PC-9 (cell line): ENCODE results near the gene CSF1R. TPM values are rescaled to one million over a fixed set of nuclear protein-coding genes. Genes with fewer than 3 reads are reported as not detected.

Source experiments
- BruUV-seq: library from RNA; stranded (reverse); fragments of 400-500 nt; replicated peaks from 2 replicates; lab custom pipeline; 2021; lab: Mats Ljungman, UMichigan
- CTCF ChIA-PET: fragments of 300-600 bp; sonication (Branson Sonifier 250); formaldehyde crosslinking; loops from one replicate; lab custom pipeline; 2022; ENCODE audit warnings: antibody characterized with exemption; lab: Charles Lee
- POLR2A ChIA-PET: fragments of 300-600 bp; sonication (Branson Sonifier 250); formaldehyde crosslinking; loops from one replicate; lab custom pipeline; 2022; ENCODE audit warnings: antibody characterized with exemption; ENCODE audit not compliant: unreplicated experiment; lab: Charles Lee
- DNase-seq, 2 experiments: peaks; one replicate each; pipeline versions ENCODE4 v3.0.0 to v3.0.0-alpha.2; 2015 to 2022; ENCODE audit warnings: mixed read lengths in 1 of 2
- H2AFZ ChIP-seq: fragments of 200-600 bp; sonication (generic); 2 replicates; pipeline ENCODE4 v1.8.1; 2017; ENCODE audit warnings: antibody characterized with exemption
- H3F3A ChIP-seq: fragments of 200-600 bp; sonication (generic); 2 replicates; pipeline ENCODE4 v1.8.1; 2017; ENCODE audit warnings: antibody characterized with exemption, mild to moderate bottlenecking, low read depth; ENCODE audit not compliant: insufficient read depth
- H3K27ac ChIP-seq: fragments of 200-600 bp; sonication (generic); 2 replicates; pipeline ENCODE4 v1.6.1; 2016; ENCODE audit warnings: mixed run types
- H3K27me3 ChIP-seq: fragments of 200-600 bp; sonication (generic); 2 replicates; pipeline ENCODE4 v1.6.1; 2016; ENCODE audit warnings: low read depth, mixed run types; ENCODE audit not compliant: insufficient read depth
- H3K36me3 ChIP-seq: fragments of 200-600 bp; sonication (generic); 2 replicates; pipeline ENCODE4 v1.6.1; 2016; ENCODE audit warnings: low read depth, mixed run types
- H3K4me1 ChIP-seq: fragments of 200-600 bp; sonication (generic); replicated peaks from 2 replicates; pipeline ENCODE4 v1.6.1; 2016; ENCODE audit warnings: mixed run types; ENCODE audit not compliant: insufficient read depth
- H3K4me2 ChIP-seq: fragments of 200-600 bp; sonication (generic); 2 replicates; pipeline ENCODE4 v1.6.1; 2017; ENCODE audit warnings: mixed run types
- H3K4me3 ChIP-seq: fragments of 200-600 bp; sonication (generic); 2 replicates; pipeline ENCODE4 v1.6.1; 2016; ENCODE audit warnings: mixed run types
- H3K79me2 ChIP-seq: fragments of 200-600 bp; sonication (generic); 2 replicates; pipeline ENCODE4 v1.6.1; 2017; ENCODE audit warnings: low read depth, mixed run types
- H3K9me2 ChIP-seq: fragments of 200-600 bp; sonication (generic); 2 replicates; pipeline ENCODE4 v1.8.1; 2017; ENCODE audit warnings: mild to moderate bottlenecking; ENCODE audit not compliant: insufficient read depth
- H3K9me3 ChIP-seq: fragments of 200-600 bp; sonication (generic); 2 replicates; pipeline ENCODE4 v1.8.1; 2016; ENCODE audit warnings: low read depth; ENCODE audit not compliant: insufficient read depth
- H4K20me1 ChIP-seq: fragments of 200-600 bp; sonication (generic); 2 replicates; pipeline ENCODE4 v1.8.1; 2017; ENCODE audit not compliant: insufficient read depth
- EZH2 ChIP-seq: fragments of 200-600 bp; sonication (generic); IDR thresholded peaks from 2 replicates; pipeline ENCODE4 v1.8.0; 2017; ENCODE audit warnings: antibody characterized with exemption, low read depth
- intact Hi-C: fragments of 100-400 bp; cut with micrococcal nuclease; formaldehyde crosslinking; loops from one replicate; pipeline ENCODE4 v1.10.0; 2022; ENCODE audit not compliant: unreplicated experiment
- total RNA-seq: library from RNA; stranded (reverse); gene quantifications from 2 replicates; pipeline ENCODE4 v1.2.3, GENCODE V29; 2021
- TF ChIP-seq, protein P1 (sequence below): fragments of 200-600 bp; sonication (generic); conservative IDR thresholded peaks from 2 replicates; pipeline ENCODE4 v1.6.1; 2017; ENCODE audit warnings: mixed run types, antibody characterized with exemption, mild to moderate bottlenecking, moderate library complexity

CSF1R gene
- total RNA-seq, 1 experiment from 2014 or later = 0.72 TPM

DNA sequence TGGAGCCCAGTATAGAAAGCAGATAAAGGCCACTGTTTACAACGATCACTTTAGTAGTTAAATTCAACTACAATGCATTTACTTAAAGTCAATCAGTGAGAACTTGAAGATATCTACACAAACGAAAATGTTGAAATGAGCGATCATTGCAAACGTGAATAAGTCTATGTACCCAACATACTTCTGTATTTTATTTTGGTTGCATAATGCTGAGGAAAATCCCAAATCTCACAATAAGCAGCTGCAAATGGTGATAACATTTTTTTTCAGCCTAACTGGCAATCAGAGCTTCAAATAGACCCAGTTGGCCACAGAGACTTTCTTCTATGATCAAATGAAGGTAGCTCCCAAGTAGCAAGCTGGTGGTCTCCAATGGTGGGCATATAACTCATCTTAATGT, 37.2 kb upstream of the CSF1R start:
- no peak for TF ChIP-seq EZH2
- TF ChIP-seq, protein P1, sequence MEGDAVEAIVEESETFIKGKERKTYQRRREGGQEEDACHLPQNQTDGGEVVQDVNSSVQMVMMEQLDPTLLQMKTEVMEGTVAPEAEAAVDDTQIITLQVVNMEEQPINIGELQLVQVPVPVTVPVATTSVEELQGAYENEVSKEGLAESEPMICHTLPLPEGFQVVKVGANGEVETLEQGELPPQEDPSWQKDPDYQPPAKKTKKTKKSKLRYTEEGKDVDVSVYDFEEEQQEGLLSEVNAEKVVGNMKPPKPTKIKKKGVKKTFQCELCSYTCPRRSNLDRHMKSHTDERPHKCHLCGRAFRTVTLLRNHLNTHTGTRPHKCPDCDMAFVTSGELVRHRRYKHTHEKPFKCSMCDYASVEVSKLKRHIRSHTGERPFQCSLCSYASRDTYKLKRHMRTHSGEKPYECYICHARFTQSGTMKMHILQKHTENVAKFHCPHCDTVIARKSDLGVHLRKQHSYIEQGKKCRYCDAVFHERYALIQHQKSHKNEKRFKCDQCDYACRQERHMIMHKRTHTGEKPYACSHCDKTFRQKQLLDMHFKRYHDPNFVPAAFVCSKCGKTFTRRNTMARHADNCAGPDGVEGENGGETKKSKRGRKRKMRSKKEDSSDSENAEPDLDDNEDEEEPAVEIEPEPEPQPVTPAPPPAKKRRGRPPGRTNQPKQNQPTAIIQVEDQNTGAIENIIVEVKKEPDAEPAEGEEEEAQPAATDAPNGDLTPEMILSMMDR = no peak
- Histone ChIP-seq H3K4me3 (no peak overlapping the region), H3K4me1 (peaks cover 7% of the 10 kb centered on the region), H3K27me3 (no peaks in the 10 kb centered on the region), H3K9me2 (no peaks in the 10 kb centered on the region), H2AFZ (no peak overlapping the region), H3F3A (no peaks in the 10 kb centered on the region), H3K79me2 (no peaks in the 10 kb centered on the region), H4K20me1 (no peaks in the 10 kb centered on the region), H3K27ac (no peak overlapping the region), H3K4me2 (no peak overlapping the region), H3K36me3 (no peaks in the 10 kb centered on the region), H3K9me3 (no peaks in the 10 kb centered on the region)
- intact Hi-C loops = no loop called here
- POLR2A ChIA-PET = no interaction called here
- CTCF ChIA-PET = no interaction called here
- no peak for DNase-seq
- no TSS peak for BruUV-seq

DNA sequence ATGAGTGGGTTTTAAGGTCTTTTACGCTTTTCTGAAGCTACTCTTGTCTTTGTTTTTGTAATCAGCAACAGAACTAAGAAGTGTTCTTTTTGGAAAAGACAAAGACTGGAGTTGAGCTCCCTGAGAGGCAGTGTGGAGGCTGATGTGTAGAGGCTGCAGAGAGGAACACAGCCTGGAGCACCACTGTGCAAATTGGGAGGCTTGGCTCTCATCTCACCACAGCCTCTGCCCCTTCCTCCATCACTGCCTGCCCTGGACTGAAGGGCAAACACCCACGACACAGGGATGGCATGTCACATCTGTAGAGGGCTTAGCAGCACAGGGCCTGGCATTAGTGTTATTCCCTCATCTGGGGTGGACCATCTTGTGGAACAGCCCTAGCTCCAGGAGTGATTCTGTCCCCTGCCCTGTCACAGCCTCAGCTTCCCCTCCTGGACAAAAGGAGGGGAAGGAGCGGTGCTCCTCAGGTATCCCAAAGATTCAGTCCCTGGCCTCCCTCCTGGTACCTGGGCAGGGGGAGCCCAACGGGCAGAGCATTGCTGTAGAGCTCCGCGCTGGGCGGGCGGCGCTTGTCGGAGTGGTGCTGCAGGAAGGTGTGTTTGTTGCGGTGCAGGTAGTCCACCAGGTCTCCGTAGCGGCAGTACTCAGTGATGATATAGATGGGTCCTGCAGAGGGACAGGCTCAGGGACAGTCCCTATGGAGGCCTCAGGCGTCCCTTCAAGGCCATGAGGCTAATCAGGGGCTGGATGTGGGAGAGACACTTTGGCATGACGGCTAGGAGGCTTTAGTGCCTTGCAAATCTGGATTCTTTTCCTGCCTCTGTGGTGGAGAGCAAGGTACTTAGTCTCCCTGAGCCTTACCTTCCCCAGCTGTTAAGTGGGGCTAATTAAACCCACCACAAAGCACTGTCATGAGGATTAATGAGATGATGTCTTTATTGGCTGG, 36.5 kb upstream of the CSF1R start:
- no peaks in the 10 kb centered on the region for H3K27me3 ChIP-seq
- no peaks in the 10 kb centered on the region for H4K20me1 ChIP-seq
- no TSS peak for BruUV-seq
- no peak for TF ChIP-seq EZH2
- TF ChIP-seq, protein P1 = no peak
- POLR2A ChIA-PET = interaction anchor here (0.6 kb wide), 1 partner anchor 60 kb away, joined by 4 read pairs; no protein-coding TSS in a partner anchor
- no peaks in the 10 kb centered on the region for H3F3A ChIP-seq
- peaks cover 7% of the 10 kb centered on the region for H3K4me1 ChIP-seq
- intact Hi-C loops = loop anchor here (1.0 kb wide), 2 partner anchors 122 to 286 kb away; no protein-coding TSS in a partner anchor
- CTCF ChIA-PET = interaction anchor here (0.5 to 1.0 kb wide), 5 partner anchors 12 to 594 kb away, joined by 3 read pairs; no protein-coding TSS in a partner anchor
- H3K4me3 ChIP-seq = no peak overlapping the region
- DNase-seq = no peak
- no peaks in the 10 kb centered on the region for H3K9me2 ChIP-seq
- H3K27ac ChIP-seq = no peak overlapping the region
- H3K4me2 ChIP-seq = no peak overlapping the region
- no peaks in the 10 kb centered on the region for H3K79me2 ChIP-seq
- no peaks in the 10 kb centered on the region for H3K9me3 ChIP-seq
- H2AFZ ChIP-seq = no peak overlapping the region
- H3K36me3 ChIP-seq = no peaks in the 10 kb centered on the region

DNA sequence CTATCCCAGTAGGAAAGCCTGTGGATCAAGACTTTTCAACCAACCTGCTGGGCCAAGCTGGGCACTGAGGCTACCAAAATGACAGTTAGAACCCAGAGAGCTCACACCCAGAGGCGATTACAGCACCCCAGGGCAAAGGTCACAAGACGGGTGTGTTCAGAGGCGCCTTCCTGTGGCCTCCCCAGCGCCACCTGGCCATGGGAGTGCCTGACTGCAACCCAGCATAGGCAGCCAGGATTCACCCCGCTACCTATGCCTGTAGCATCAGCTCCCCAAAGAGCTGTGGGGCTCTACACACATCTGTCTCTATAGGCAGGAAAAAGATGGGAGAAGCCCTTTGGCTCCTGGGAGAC, 35.8 kb upstream of the CSF1R start:
- H3K4me3 ChIP-seq = no peak overlapping the region
- H3F3A ChIP-seq = no peaks in the 10 kb centered on the region
- H3K4me2 ChIP-seq = no peak overlapping the region
- no peaks in the 10 kb centered on the region for H3K79me2 ChIP-seq
- no TSS peak for BruUV-seq
- H3K27ac ChIP-seq = no peak overlapping the region
- ChIA-PET CTCF (interaction anchor here (0.5 to 1.0 kb wide), 6 partner anchors 11 to 593 kb away, joined by 3 read pairs; no protein-coding TSS in a partner anchor), POLR2A (interaction anchor here (0.6 kb wide), 1 partner anchor 60 kb away, joined by 4 read pairs; no protein-coding TSS in a partner anchor)
- H2AFZ ChIP-seq = no peak overlapping the region
- no peaks in the 10 kb centered on the region for H4K20me1 ChIP-seq
- peak in 1 of 2 experiments; percentile 57 for DNase-seq
- peaks cover 7% of the 10 kb centered on the region for H3K4me1 ChIP-seq
- no peaks in the 10 kb centered on the region for H3K27me3 ChIP-seq
- no peaks in the 10 kb centered on the region for H3K9me3 ChIP-seq
- intact Hi-C loops = loop anchor here (1.0 kb wide), 2 partner anchors 121 to 285 kb away; no protein-coding TSS in a partner anchor
- no peaks in the 10 kb centered on the region for H3K36me3 ChIP-seq
- H3K9me2 ChIP-seq = no peaks in the 10 kb centered on the region
- TF ChIP-seq EZH2 = no peak
- TF ChIP-seq, protein P1 = peak; percentile 68
